H1 (cell line): ENCODE measurements around the gene GRIK4. TPM values are rescaled to one million over a fixed set of nuclear protein-coding genes. Genes with fewer than 3 reads are reported as not detected.
A peak's percentile ranks its signal among the peaks of the same experiment; 100 is the strongest.

Experiments used
- CTCF ChIA-PET: fragments of 300-600 bp; sonication (Branson Sonifier 250); formaldehyde crosslinking; loops from one replicate; lab custom pipeline; 2021; ENCODE audit not compliant: partially characterized antibody; lab: Charles Lee
- POLR2A ChIA-PET: fragments of 300-600 bp; sonication (Branson Sonifier 250); formaldehyde crosslinking; loops from one replicate; lab custom pipeline; 2021; ENCODE audit warnings: inconsistent platforms; ENCODE audit not compliant: partially characterized antibody; lab: Charles Lee
- DNase-seq, 2 experiments: peaks; one replicate each; pipeline versions ENCODE4 v3.0.0 to v3.0.0-alpha.2; 2010 to 2022; ENCODE audit warnings: low spot score in 2 of 2, low read depth in 1 of 2, mixed read lengths in 1 of 2
- FAIRE-seq: peaks from 2 replicates; lab custom pipeline; 2011; peaks lifted over from hg19 to GRCh38; lab: Jason Lieb, UNC
- H2AFZ ChIP-seq: 2 replicates; pipeline ENCODE4 v1.8.1; 2012; ENCODE audit warnings: low read length, inconsistent platforms
- H2AK5ac ChIP-seq: 2 replicates; pipeline ENCODE4 v1.6.1; 2013; ENCODE audit warnings: low read depth, low read length
- H2BK120ac ChIP-seq: replicated peaks from 2 replicates; pipeline ENCODE3; 2013; ENCODE audit warnings: low read depth, low read length, inconsistent platforms
- H2BK12ac ChIP-seq: 2 replicates; pipeline ENCODE4 v1.6.1; 2013; ENCODE audit warnings: low read depth, low read length
- H2BK15ac ChIP-seq: 2 replicates; pipeline ENCODE4 v1.6.1; 2013; ENCODE audit warnings: low read length
- H2BK20ac ChIP-seq: 2 replicates; pipeline ENCODE4 v1.6.1; 2013; ENCODE audit warnings: low read length
- H2BK5ac ChIP-seq: 2 replicates; pipeline ENCODE4 v1.6.1; 2013; ENCODE audit warnings: low read depth, low read length
- H3K14ac ChIP-seq: 2 replicates; pipeline ENCODE4 v1.6.1; 2013; ENCODE audit warnings: inconsistent platforms; ENCODE audit not compliant: insufficient read length
- H3K18ac ChIP-seq: 2 replicates; pipeline ENCODE4 v1.6.1; 2013; ENCODE audit warnings: low read length; ENCODE audit errors: extremely low read depth
- H3K23ac ChIP-seq: 2 replicates; pipeline ENCODE4 v1.6.1; 2013; ENCODE audit warnings: inconsistent platforms; ENCODE audit not compliant: insufficient read length
- H3K23me2 ChIP-seq: 2 replicates; pipeline ENCODE4 v1.6.1; 2013; ENCODE audit warnings: low read depth, low read length
- H3K27ac ChIP-seq: 2 replicates; pipeline ENCODE4 v1.6.1; 2011; ENCODE audit warnings: low read depth, low read length, inconsistent platforms
- H3K27me3 ChIP-seq, 4 experiments: replicated peaks in 1 of 4; 1 replicate in 1 of 4; 2 replicates in 3 of 4; pipeline versions ENCODE4 v1.6.1 to v1.8.1; 2011 to 2013; ENCODE audit warnings: low read length in 3 of 4, mild to moderate bottlenecking in 3 of 4, inconsistent platforms in 2 of 4, mixed read lengths in 2 of 4, moderate library complexity in 1 of 4; ENCODE audit not compliant: control insufficient read depth in 3 of 4, insufficient read depth in 3 of 4; ENCODE audit errors: extremely low read depth in 1 of 4
- H3K36me3 ChIP-seq, 4 experiments: 2 replicates each; pipeline versions ENCODE4 v1.6.1 to v1.8.1; 2011 to 2013; ENCODE audit warnings: mild to moderate bottlenecking in 4 of 4, low read length in 3 of 4, moderate library complexity in 2 of 4, control low read depth in 1 of 4, inconsistent platforms in 1 of 4; ENCODE audit not compliant: insufficient read depth in 4 of 4, control insufficient read depth in 2 of 4
- H3K4ac ChIP-seq: replicated peaks from 2 replicates; pipeline ENCODE3; 2013; ENCODE audit warnings: low read length, low read depth, mixed read lengths, inconsistent platforms; ENCODE audit not compliant: insufficient read length
- H3K4me1 ChIP-seq, 4 experiments: replicated peaks in 1 of 4; 1 replicate in 1 of 4; 2 replicates in 3 of 4; pipeline versions ENCODE4 v1.6.1 to v1.8.1; 2011 to 2013; ENCODE audit warnings: low read length in 3 of 4, inconsistent platforms in 2 of 4, mixed read lengths in 1 of 4; ENCODE audit not compliant: insufficient read depth in 4 of 4, control insufficient read depth in 3 of 4
- H3K4me2 ChIP-seq, 2 experiments: 2 replicates each; pipeline versions ENCODE4 v1.6.1 to v1.8.1; 2011 to 2013; ENCODE audit warnings: low read depth in 2 of 2, low read length in 2 of 2, control low read depth in 1 of 2, inconsistent platforms in 1 of 2, mild to moderate bottlenecking in 1 of 2; ENCODE audit not compliant: insufficient read depth in 1 of 2
- H3K4me3 ChIP-seq, 4 experiments: fragments of 200-600, 300-600 bp in 1 of 4; sonication (generic), shearing (Covaris generic), sonication (Bioruptor Twin) in 1 of 4; 2 replicates each; pipeline versions ENCODE4 v1.5.1 to v1.8.1; 2011 to 2016; ENCODE audit warnings: low read length in 4 of 4, low read depth in 3 of 4, control low read depth in 2 of 4, inconsistent platforms in 2 of 4, mild to moderate bottlenecking in 2 of 4, mixed read lengths in 1 of 4, moderate library complexity in 1 of 4; ENCODE audit not compliant: insufficient read depth in 2 of 4; ENCODE audit errors: extremely low read depth in 1 of 4
- H3K56ac ChIP-seq: replicated peaks from 2 replicates; pipeline ENCODE3; 2013; ENCODE audit warnings: low read depth, mild to moderate bottlenecking, mixed read lengths, low read length, inconsistent platforms; ENCODE audit not compliant: insufficient read length
- H3K79me1 ChIP-seq: 2 replicates; pipeline ENCODE4 v1.6.1; 2013; ENCODE audit warnings: low read depth, low read length, control low read depth
- H3K79me2 ChIP-seq, 2 experiments: 2 replicates each; pipeline versions ENCODE4 v1.6.1 to v1.8.1; 2012 to 2013; ENCODE audit warnings: low read length in 2 of 2, mild to moderate bottlenecking in 2 of 2, inconsistent platforms in 1 of 2; ENCODE audit not compliant: insufficient read depth in 2 of 2, control insufficient read depth in 1 of 2
- H3K9ac ChIP-seq, 4 experiments: replicated peaks in 1 of 4; 1 replicate in 1 of 4; 2 replicates in 3 of 4; pipeline versions ENCODE4 v1.6.1 to v1.8.1; 2011 to 2013; ENCODE audit warnings: low read depth in 3 of 4, low read length in 3 of 4, control low read depth in 2 of 4, mild to moderate bottlenecking in 2 of 4, moderate library complexity in 2 of 4, inconsistent platforms in 1 of 4; ENCODE audit errors: extremely low read depth in 1 of 4
- H3K9me3 ChIP-seq, 2 experiments: 2 replicates each; pipeline versions ENCODE4 v1.6.1 to v1.8.1; 2012 to 2013; ENCODE audit warnings: mild to moderate bottlenecking in 2 of 2, moderate library complexity in 2 of 2, control low read depth in 1 of 2, inconsistent platforms in 1 of 2, low read depth in 1 of 2, low read length in 1 of 2, mixed read lengths in 1 of 2; ENCODE audit not compliant: insufficient read depth in 2 of 2
- H4K20me1 ChIP-seq, 2 experiments: replicated peaks in 1 of 2; 2 replicates each; pipeline versions ENCODE3 to v1.8.1; 2011 to 2013; ENCODE audit warnings: inconsistent platforms in 2 of 2, low read length in 2 of 2, mild to moderate bottlenecking in 1 of 2; ENCODE audit not compliant: insufficient read depth in 2 of 2, control insufficient read depth in 1 of 2
- H4K5ac ChIP-seq: 2 replicates; pipeline ENCODE4 v1.6.1; 2013; ENCODE audit warnings: low read length, low read depth, mixed read lengths, inconsistent platforms; ENCODE audit not compliant: insufficient read length
- H4K8ac ChIP-seq: 2 replicates; pipeline ENCODE4 v1.8.0; 2013; ENCODE audit warnings: mild to moderate bottlenecking, moderate library complexity, low read length, inconsistent platforms; ENCODE audit not compliant: insufficient read depth; ENCODE audit errors: extremely low read depth
- H4K91ac ChIP-seq: replicated peaks from 2 replicates; pipeline ENCODE3; 2013; ENCODE audit warnings: low read length, mixed read lengths, inconsistent platforms; ENCODE audit not compliant: insufficient read length
- CHD2 ChIP-seq: IDR thresholded peaks from 2 replicates; pipeline ENCODE4 v1.6.1; 2012; ENCODE audit warnings: low read length, improper control_type of control experiment
- CTCF ChIP-seq, 3 experiments: IDR thresholded peaks; 1 replicate in 2 of 3; 2 replicates in 1 of 3; pipeline versions ENCODE4 v1.5.1 to v1.6.1; 2011; ENCODE audit warnings: low read length in 3 of 3, mild to moderate bottlenecking in 3 of 3, inconsistent platforms in 2 of 3, low read depth in 1 of 3, moderate library complexity in 1 of 3; ENCODE audit not compliant: insufficient read depth in 1 of 3; ENCODE audit errors: control extremely low read depth in 1 of 3
- RBBP5 ChIP-seq: IDR thresholded peaks from 2 replicates; pipeline ENCODE4 v1.7.1; 2012; ENCODE audit warnings: low read depth, mild to moderate bottlenecking, inconsistent platforms, low read length, moderate library complexity, borderline replicate concordance
- SP2 ChIP-seq: IDR thresholded peaks from 2 replicates; pipeline ENCODE4 v1.6.1; 2012; ENCODE audit warnings: mild to moderate bottlenecking, low read length, inconsistent platforms
- SP4 ChIP-seq: IDR thresholded peaks from 2 replicates; pipeline ENCODE4 v1.6.1; 2012; ENCODE audit warnings: low read length, inconsistent platforms
- TBP ChIP-seq: IDR thresholded peaks from 2 replicates; pipeline ENCODE4 v1.6.1; 2011; ENCODE audit warnings: low read depth, low read length, improper control_type of control experiment
- WGBS, 2 experiments: shearing (Covaris generic) in 1 of 2; methylation state at CpG; one replicate each; pipeline versions ENCODE4 v1.1.6 to v1.1.7; 2013 to 2015; ENCODE audit warnings: low lambda C conversion rate in 2 of 2, mixed read lengths in 2 of 2, inconsistent platforms in 1 of 2, low coverage in 1 of 2, missing lambda C conversion rate in 1 of 2; ENCODE audit not compliant: insufficient replicate concordance in 2 of 2, insufficient coverage in 1 of 2, insufficient read length in 1 of 2; ENCODE audit errors: extremely low coverage in 1 of 2, missing lambda C conversion rate in 1 of 2; 5-methylcytosine and 5-hydroxymethylcytosine counted together
- polyA plus RNA-seq, 7 experiments: library from polyadenylated mRNA; depleted of rRNA in 3 of 7; stranded (reverse) in 5 of 7; unstranded in 2 of 7; fragments of >200 nt in 5 of 7; fragments of 200-250 nt in 2 of 7; gene quantifications; 1 replicate in 5 of 7; 2 replicates in 1 of 7; 4 replicates in 1 of 7; pipeline versions ENCODE4 v1.2.1 to v1.2.3, GENCODE V29; 2011 to 2013; ENCODE audit warnings: missing spikeins in 2 of 7, mixed read lengths in 2 of 7
- total RNA-seq: library from RNA; stranded (reverse); fragmentation: NEBNext Ultra II Directional; extraction: Animal tissue kit (Norgen Biotek cat#: 25700); gene quantifications from 2 replicates; pipeline ENCODE4 v1.2.1, GENCODE V29; 2021

GRIK4 gene
- total and polyA plus RNA-seq, 2 of the 8 experiments (the other 6 are each of a cell fraction or from before 2014, with no cell fraction given): 1.2 to 2.9 TPM

- H2BK120ac ChIP-seq: no peak overlapping the region
- H3K27me3 ChIP-seq: peaks cover 0 to 15% (median 4%) of the 10 kb centered on the region in 4 experiments; a peak in 3 of 7 replicates
- H3K14ac ChIP-seq: no peak overlapping the region
- H2BK20ac ChIP-seq: peak overlapping the region; percentile 1; the same call in 1 of the 2 replicates
- no peak overlapping the region for H4K5ac ChIP-seq
- DNase-seq (no peak), FAIRE-seq (no peak)
- no peaks in the 10 kb centered on the region for H3K9me3 ChIP-seq
- no peak overlapping the region for H3K27ac ChIP-seq
- peak overlapping the region; percentile 3 for H4K91ac ChIP-seq
- no peak overlapping the region for H2BK15ac ChIP-seq
- WGBS, 2 experiments: 82% methylated on average over 7 of the region's 7 CpGs; no CpG with 5 or more reads in 1 of the 2 experiments
- H3K79me2 ChIP-seq: no peaks in the 10 kb centered on the region
- no peak overlapping the region for H3K4ac ChIP-seq
- H2BK12ac ChIP-seq: peak overlapping the region; percentile 29; the same call in 1 of the 2 replicates
- H2BK5ac ChIP-seq: no peak overlapping the region
- ChIA-PET POLR2A (interaction anchor here (2.2 kb wide), 1 partner anchor 9 kb away, joined by 10 read pairs; no protein-coding TSS in a partner anchor), CTCF (interaction anchor here (0.5 to 2.8 kb wide), 15 partner anchors 10 to 1463 kb away, joined by 3 to 13 read pairs (median 4); no protein-coding TSS in a partner anchor)
- H3K9ac ChIP-seq: 0 out of 7 replicates have a peak overlapping the region, but pooled peaks of 1 of the 4 experiments have one; percentile 34
- no peak overlapping the region for H3K56ac ChIP-seq
- H4K8ac ChIP-seq: peak overlapping the region; percentile 71
- peaks cover 0 to 18% (median 9%) of the 10 kb centered on the region in 4 experiments; a peak in 6 of 7 replicates for H3K4me1 ChIP-seq
- H3K79me1 ChIP-seq: no peaks in the 10 kb centered on the region
- no peaks in the 10 kb centered on the region for H3K36me3 ChIP-seq
- no peak overlapping the region for H2AFZ ChIP-seq
- H3K23me2 ChIP-seq: no peaks in the 10 kb centered on the region
- no peak overlapping the region for H3K23ac ChIP-seq
- no peak overlapping the region; a peak in 1 of 4 replicates for H3K4me2 ChIP-seq
- no peak overlapping the region for H3K4me3 ChIP-seq
- peaks cover 0 to 3% of the 10 kb centered on the region in 2 experiments for H4K20me1 ChIP-seq
- no peak overlapping the region for H2AK5ac ChIP-seq
- H3K18ac ChIP-seq: no peak overlapping the region
- peak in 1 of 3 experiments; percentile 28; a peak in 1 of 4 replicates for TF ChIP-seq CTCF (IDR thresholded peaks at IDR 0.05; ENCODE audit: control extremely low read depth in 1 of 3, insufficient read depth in 1 of 3, low read depth in 1 of 3, low read length in 3 of 3)
- TF ChIP-seq CHD2: no peak
- no peak for TF ChIP-seq SP2
- TF ChIP-seq RBBP5: no peak
- no peak for TF ChIP-seq SP4
- no peak for TF ChIP-seq TBP
- TF ChIP-seq, all 59 proteins: peak for 1
Measured at GRCh38 chr11:120517801-120518291, 6.3 kb downstream of the GRIK4 start.
